Measurements from ENCODE around the gene BTBD1. TPM values are rescaled to one million over a fixed set of nuclear protein-coding genes. Genes with fewer than 3 reads are reported as not detected.
"Not testable (repeated sequence)": the region's sequence is repeated elsewhere in the genome, so short reads cannot be mapped to it uniquely, and the experiment has no call there.

The BTBD1 gene
- total RNA-seq, 4 donors from 2014 or later: 54.9 to 140 (median 101) TPM

DNA sequence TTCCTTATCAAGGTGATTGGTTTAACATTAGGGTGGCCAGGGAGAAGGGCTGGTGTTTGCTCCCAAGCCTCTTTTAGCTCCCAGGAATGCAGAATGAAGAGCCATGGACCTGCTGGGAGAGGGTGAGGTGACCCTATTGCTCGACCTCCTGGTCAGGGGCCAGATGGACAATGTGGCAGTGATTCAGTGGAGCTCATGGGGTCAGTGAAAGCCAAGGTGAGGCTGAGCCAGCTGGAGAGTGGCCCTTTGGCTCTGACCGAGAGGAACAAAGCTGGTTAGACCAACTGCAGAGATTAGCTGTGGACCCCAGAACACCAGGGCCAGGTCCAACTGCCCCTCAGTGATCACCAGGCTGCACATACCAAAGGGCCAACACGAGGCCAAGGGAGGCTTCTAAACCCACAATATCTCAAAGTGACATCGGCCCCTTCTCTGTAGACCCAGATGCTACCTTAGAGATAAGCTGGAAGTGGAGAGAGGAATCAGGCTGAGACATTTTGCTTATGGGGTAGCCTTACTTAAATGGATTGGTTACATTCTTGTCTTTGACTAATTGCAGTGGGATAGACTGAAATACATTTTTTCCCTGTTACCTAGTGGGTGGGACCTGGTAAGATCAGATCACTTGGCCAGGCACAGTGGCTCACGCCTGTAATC lies 15.8 kb upstream of the BTBD1 start:
- no peaks in the 10 kb centered on the region for H3K4me1 ChIP-seq
- H3K27me3 ChIP-seq: no peaks in the 10 kb centered on the region
- H3K27ac ChIP-seq: no peak overlapping the region
- H3K36me3 ChIP-seq: no peaks in the 10 kb centered on the region
- no peak for DNase-seq
- H3K9me3 ChIP-seq: no peaks in the 10 kb centered on the region
- intact Hi-C loops (cut with DNase I; ENCODE audit: low total_unique reads): no loop called here
- no peak for TF ChIP-seq POLR2A (IDR thresholded peaks at IDR 0.05)
- TF ChIP-seq, protein P1, sequence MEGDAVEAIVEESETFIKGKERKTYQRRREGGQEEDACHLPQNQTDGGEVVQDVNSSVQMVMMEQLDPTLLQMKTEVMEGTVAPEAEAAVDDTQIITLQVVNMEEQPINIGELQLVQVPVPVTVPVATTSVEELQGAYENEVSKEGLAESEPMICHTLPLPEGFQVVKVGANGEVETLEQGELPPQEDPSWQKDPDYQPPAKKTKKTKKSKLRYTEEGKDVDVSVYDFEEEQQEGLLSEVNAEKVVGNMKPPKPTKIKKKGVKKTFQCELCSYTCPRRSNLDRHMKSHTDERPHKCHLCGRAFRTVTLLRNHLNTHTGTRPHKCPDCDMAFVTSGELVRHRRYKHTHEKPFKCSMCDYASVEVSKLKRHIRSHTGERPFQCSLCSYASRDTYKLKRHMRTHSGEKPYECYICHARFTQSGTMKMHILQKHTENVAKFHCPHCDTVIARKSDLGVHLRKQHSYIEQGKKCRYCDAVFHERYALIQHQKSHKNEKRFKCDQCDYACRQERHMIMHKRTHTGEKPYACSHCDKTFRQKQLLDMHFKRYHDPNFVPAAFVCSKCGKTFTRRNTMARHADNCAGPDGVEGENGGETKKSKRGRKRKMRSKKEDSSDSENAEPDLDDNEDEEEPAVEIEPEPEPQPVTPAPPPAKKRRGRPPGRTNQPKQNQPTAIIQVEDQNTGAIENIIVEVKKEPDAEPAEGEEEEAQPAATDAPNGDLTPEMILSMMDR (IDR thresholded peaks at IDR 0.05): no peak
- H3K4me3 ChIP-seq: no peak overlapping the region

DNA sequence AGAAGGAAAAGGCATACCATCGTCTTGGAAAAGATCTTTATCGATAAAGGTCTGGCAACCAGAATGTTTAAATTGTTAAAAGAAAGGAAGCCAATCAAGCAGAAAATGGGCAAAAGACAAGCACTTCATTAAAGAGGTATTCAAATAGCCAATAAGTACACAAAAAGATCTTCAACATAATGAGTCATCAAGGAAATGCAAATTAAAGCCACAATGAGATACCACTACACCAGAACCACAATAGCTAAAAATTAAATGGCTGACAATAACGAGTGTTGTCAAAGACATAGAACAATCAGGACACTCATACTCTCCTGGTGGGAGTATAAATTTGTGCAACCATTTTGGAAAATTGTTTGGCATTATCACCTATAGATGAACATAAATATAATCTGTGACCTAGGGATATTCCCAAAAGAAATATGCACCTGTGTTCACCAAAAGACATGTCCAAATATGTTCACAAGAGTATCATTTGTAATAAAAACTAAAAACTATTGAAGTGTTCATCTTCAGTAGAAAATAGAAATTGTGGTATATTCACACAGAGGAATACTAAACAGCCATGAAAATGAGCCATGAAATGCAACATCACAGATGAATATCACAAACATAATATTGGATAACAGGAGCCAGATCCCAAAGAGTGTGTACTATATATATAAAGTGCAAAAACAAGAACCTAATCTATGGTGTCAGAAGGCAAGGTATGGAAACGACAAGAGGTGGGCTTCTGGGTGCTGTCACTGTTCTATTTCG lies 14.4 kb upstream of the BTBD1 start:
- no peak overlapping the region for H3K4me3 ChIP-seq
- DNase-seq: no peak
- no peaks in the 10 kb centered on the region for H3K36me3 ChIP-seq
- H3K4me1 ChIP-seq: no peaks in the 10 kb centered on the region
- intact Hi-C loops (cut with DNase I; ENCODE audit: low total_unique reads): no loop called here
- no peak overlapping the region for H3K27ac ChIP-seq
- H3K27me3 ChIP-seq: no peaks in the 10 kb centered on the region
- H3K9me3 ChIP-seq: no peaks in the 10 kb centered on the region
- no peak for TF ChIP-seq POLR2A (IDR thresholded peaks at IDR 0.05)
- TF ChIP-seq, protein P1 (IDR thresholded peaks at IDR 0.05): no peak

DNA sequence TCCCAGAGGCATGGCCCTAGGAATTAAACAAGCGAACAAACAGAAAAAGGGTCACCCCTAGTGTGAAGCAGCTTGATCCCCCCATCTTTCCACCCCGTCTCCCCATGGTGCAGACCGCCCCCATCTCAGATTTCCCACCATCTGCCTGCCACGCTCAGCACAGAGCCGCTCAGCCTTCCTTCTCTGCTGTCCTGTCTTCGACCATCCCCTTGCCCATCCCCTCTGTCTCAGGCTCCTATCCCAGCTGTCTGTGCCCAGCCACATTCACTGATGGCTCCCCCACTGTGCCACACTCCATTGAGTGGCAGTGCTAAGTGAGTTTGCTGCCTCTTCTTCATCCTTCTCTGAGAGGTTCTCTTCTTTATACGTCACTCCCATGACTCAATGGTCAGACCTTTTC lies 11.7 kb upstream of the BTBD1 start:
- TF ChIP-seq, protein P1 (IDR thresholded peaks at IDR 0.05): no peak
- TF ChIP-seq POLR2A (IDR thresholded peaks at IDR 0.05): no peak
- DNase-seq: no peak
- Histone ChIP-seq H3K27me3 (no peaks in the 10 kb centered on the region), H3K27ac (no peak overlapping the region), H3K9me3 (no peaks in the 10 kb centered on the region), H3K4me3 (no peak overlapping the region), H3K36me3 (no peaks in the 10 kb centered on the region), H3K4me1 (no peaks in the 10 kb centered on the region)
- intact Hi-C loops (cut with DNase I; ENCODE audit: low total_unique reads): no loop called here

DNA sequence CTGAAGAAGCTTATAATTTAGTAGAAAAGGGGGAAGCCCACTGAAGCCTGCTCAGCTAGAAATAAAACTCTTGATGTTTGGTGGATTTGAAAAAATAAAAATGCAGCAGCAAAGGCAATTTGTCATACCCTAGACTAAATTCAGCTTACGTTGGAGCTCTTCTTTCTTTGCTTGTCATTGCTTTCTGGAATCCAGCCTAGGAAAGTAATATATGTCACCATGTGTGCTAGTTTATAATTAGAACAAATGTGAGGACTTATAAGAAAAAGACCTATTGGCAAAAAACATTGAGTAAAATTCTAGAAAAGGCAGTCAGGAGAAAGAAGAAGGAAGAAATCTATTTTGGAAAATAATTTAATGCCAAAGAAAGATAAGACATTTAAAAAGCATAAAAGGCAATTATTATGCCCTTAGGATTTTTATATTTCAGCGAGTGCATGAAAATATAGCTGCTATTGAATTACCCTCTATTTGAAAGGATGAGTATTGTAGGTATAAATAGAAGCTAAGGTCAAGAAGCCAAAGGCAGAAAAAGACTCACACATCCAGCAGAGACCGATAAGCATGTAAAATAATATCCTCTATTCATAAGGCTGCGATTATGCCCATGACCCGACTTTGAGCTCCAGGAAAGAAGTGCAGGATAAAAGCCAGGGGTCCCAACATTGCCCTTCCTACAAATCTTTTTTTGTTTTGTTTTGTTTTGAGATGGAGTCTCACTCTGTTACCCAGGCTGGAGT lies 10.6 kb upstream of the BTBD1 start:
- H3K4me1 ChIP-seq: no peaks in the 10 kb centered on the region
- H3K27ac ChIP-seq: no peak overlapping the region
- no peak for DNase-seq
- peaks cover 0 to 9% of the 10 kb centered on the region in 2 donors for H3K9me3 ChIP-seq
- no peaks in the 10 kb centered on the region for H3K27me3 ChIP-seq
- no peaks in the 10 kb centered on the region for H3K36me3 ChIP-seq
- no peak overlapping the region for H3K4me3 ChIP-seq
- intact Hi-C loops (cut with DNase I; ENCODE audit: low total_unique reads): no loop called here
- TF ChIP-seq, protein P1 (IDR thresholded peaks at IDR 0.05): no peak
- no peak for TF ChIP-seq POLR2A (IDR thresholded peaks at IDR 0.05)

DNA sequence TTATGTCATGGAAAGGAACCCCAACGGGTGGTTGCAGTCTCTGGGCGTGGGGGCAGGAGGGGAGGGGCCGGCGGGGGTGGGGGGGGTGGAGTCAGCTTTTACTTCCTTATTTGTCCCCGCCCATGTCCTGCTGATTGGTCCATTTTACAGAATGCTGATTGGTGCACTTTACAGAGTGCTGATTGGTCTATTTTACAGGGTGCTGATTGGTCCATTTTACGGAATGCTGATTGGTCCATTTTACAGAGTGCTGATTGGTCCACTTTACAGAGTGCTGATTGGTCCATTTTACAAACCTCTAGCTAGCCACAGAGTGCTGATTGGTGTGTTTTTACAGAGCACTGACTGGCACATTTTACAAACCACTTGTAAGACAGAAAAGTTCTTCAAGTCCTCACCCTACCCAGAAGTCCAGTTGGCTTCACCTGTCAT lies 2.2 kb upstream of the BTBD1 start:
- H3K4me3 ChIP-seq, DNase-seq, H3K36me3 ChIP-seq, H3K9me3 ChIP-seq, H3K4me1 ChIP-seq, H3K27me3 ChIP-seq, H3K27ac ChIP-seq: not testable (repeated sequence)
- intact Hi-C loops (cut with DNase I; ENCODE audit: low total_unique reads): loop anchor here (5.0 kb wide), 1 partner anchor 138 kb away; the partner anchor contains the start of gene HDGFL3

Data from uterus (tissue), 4 donors.